ENCODE data around the gene TSPAN8. TPM values are rescaled to one million over a fixed set of nuclear protein-coding genes. Genes with fewer than 3 reads are reported as not detected.

The TSPAN8 gene
- 99.4 and 200 TPM in 2 replicates for total RNA-seq

GRCh38 chr12:71157601-71158233, at the start of gene TSPAN8:
Gene TSPAN8, minus strand, starts transcription at chr12:71157999. Its CDS starts 321 bp downstream, at chr12:71157678.

Other genes with a start within 250 kb of the TSPAN8 start
- gene PTPRR, start 237.3 kb downstream of the TSPAN8 start, total RNA-seq = 0.53 and 1.5 TPM in 2 replicates

Measured in aortic smooth muscle cell (primary cell).